Upper lobe of left lung (tissue), 4 donors: ENCODE measurements around the gene OGFOD3.

Experiments used
- EP300 ChIP-seq, 4 donors: sonication (generic); formaldehyde crosslinking; IDR thresholded peaks; one replicate each; pipeline ENCODE4 v1.5.1; 2017; ENCODE audit warnings: antibody characterized with exemption in 4 of 4, control low read depth in 2 of 4
- POLR2A ChIP-seq, 4 donors: fragments of 450-650 bp; IDR thresholded peaks; one replicate each; pipeline ENCODE4 v1.5.1; 2016 to 2017; ENCODE audit warnings: antibody characterized with exemption in 4 of 4, mild to moderate bottlenecking in 2 of 4
- POLR2AphosphoS5 ChIP-seq, 2 donors: sonication (generic); formaldehyde crosslinking; IDR thresholded peaks; one replicate each; pipeline ENCODE4 v1.5.1; 2017; ENCODE audit warnings: antibody characterized with exemption in 2 of 2
- TF ChIP-seq, protein P1 (sequence below), 6 experiments: fragments of 450-650 bp in 4 of 6; fragments of 200-600 bp in 2 of 6; sonication (generic) in 2 of 6; IDR thresholded peaks; one replicate each; pipeline ENCODE4 v1.5.1; 2016 to 2019; ENCODE audit warnings: antibody characterized with exemption in 6 of 6

DNA sequence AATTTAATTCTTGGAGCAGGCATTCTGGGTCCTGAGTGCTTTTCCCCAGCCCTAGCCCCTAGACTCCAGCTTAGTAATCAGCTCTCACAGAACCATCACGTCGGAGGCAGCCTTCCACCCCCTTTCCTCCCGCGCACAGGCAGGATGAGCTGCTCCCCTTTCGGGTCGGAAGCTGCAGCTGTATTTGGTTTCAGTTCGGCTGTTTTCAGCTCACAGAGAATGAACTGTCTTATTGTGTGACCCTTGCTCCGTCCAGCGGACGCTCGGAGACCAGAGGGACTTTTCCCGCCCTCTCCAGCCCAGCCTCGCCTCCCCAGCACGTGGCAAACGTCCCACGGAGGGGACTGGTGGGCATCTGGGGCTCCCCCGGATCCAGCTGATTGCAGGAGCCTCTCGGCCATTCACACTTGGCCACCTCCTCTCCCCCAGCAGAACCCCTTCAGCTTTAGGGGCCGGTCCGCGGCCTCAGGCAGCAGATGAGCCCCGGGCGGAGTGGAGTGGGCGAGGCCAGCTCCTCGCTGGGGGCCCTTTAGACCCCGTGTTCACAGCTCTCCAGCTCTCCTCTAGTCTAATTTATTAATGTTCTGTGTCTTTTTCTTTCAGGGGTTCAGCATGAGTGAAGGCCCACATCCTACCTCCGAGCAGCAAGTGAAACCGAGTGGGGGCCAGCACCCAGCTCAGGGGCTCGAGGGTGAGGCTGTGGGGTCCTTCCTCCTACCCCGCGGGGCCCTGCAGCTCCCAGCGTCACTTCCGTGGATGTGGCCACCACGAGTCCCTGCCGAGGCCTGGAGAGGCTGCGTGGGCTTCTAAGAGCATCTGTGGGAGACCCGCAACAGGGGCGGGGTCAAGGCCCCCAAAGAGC is 47.7 kb downstream of the OGFOD3 start:
- TF ChIP-seq, protein P1, sequence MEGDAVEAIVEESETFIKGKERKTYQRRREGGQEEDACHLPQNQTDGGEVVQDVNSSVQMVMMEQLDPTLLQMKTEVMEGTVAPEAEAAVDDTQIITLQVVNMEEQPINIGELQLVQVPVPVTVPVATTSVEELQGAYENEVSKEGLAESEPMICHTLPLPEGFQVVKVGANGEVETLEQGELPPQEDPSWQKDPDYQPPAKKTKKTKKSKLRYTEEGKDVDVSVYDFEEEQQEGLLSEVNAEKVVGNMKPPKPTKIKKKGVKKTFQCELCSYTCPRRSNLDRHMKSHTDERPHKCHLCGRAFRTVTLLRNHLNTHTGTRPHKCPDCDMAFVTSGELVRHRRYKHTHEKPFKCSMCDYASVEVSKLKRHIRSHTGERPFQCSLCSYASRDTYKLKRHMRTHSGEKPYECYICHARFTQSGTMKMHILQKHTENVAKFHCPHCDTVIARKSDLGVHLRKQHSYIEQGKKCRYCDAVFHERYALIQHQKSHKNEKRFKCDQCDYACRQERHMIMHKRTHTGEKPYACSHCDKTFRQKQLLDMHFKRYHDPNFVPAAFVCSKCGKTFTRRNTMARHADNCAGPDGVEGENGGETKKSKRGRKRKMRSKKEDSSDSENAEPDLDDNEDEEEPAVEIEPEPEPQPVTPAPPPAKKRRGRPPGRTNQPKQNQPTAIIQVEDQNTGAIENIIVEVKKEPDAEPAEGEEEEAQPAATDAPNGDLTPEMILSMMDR (IDR thresholded peaks at IDR 0.05): no peak
- TF ChIP-seq POLR2AphosphoS5 (IDR thresholded peaks at IDR 0.05) (no peak), EP300 (IDR thresholded peaks at IDR 0.05) (no peak), POLR2A (IDR thresholded peaks at IDR 0.05) (no peak)
